GM21423 (cell line): Measurements from ENCODE around the gene TMCO1.
"Not testable (repeated sequence)": the region's sequence is repeated elsewhere in the genome, so short reads cannot be mapped to it uniquely, and the experiment has no call there.

Experiments
- ATAC-seq: cut with Tn5 transposase; IDR thresholded peaks from one replicate; pipeline ENCODE4 v1.9.1; 2021; ENCODE audit warnings: mild to moderate bottlenecking, moderate library complexity; ENCODE audit not compliant: unreplicated experiment

The TMCO1 gene

GRCh38 chr1:165768513-165769394, at the start of gene TMCO1:
Gene TMCO1 (minus strand): TSS chr1:165768868. CDS start chr1:165768751, 117 bp downstream.
- peak; percentile 100 for ATAC-seq

- ATAC-seq: no peak
Measured at GRCh38 chr1:165816826-165817497, 48.3 kb upstream of the TMCO1 start.

DNA sequence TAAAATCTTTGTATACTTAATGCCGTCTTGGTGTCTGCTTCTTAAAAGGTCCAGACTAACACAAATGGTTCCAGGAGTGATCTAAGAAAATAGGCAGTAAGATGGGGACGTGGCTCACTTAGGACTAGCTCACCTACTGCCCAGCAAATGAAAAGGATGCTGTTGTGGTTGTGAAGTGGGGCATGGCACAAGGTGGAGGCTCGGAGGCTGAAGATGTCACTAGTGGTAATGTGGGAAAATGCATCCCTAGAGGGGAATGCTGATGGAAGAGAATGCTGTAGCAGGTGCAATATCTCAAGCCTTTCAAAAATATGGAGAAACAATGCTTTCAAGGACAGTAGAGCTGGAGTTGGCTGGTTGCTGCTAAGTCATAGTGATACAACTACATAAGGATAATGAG, 47.5 kb upstream of the TMCO1 start:
- no peak for ATAC-seq

DNA sequence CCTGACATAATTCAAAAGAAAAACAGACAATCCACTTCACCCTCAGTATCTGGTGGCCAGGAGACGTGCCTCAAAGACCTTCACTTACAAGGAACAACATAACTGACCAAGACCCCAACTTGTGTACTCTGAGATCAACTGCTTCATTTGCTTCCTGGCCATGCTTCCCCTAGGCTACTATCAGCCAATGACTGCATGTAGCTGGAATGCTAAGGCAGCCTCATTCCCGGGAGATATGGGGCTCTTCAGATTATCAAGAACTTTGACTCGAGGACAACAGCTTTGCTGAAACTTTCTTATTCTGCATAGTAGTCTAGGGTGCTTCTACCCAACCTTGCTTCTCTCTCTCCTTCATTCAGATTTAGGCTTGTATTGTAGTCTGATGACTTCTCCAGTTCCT, 47.1 kb upstream of the TMCO1 start:
- ATAC-seq: no peak

DNA sequence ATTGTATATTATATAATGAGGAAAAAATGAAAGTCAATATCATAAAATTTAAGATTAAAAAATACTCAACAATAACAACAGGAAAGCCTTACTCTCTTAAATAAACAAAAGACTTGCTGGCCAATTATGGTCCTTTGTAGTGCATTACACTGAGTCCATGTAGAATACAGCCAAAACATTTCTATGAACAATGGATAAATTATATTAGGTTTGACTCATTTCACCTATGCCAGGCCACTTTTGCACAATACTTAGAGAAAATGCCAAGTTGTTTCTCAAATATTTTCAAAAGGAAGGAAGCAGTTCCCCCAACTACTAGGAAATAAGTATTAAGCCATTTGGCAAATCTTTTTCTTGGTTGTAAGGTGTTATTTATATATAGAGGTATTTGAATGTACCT, 38.9 kb upstream of the TMCO1 start:
- ATAC-seq: no peak

GRCh38 chr1:165804513-165804912, 35.8 kb upstream of the TMCO1 start:
- ATAC-seq: not testable (repeated sequence)

- ATAC-seq: no peak
Measured at GRCh38 chr1:165799387-165799786, 30.7 kb upstream of the TMCO1 start.

DNA sequence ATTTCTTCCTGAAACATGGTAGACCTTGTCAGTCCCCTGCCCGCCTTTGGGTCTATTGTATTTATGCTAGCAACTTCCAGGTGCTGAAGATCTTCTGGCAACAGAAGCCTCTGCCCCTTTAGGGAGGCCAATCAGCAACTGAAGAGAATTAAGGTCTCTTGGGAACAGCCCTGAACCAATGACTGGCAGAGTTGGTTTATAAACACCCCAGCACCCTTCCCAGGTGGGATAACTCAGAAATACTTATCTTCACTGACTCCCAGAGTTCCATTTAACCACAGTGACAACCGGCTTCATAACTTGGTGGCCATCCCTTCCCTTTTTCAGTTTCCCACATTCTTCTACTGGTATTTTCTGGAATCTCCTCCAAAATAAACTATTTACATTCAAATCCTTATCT, 27.2 kb upstream of the TMCO1 start:
- no peak for ATAC-seq

DNA sequence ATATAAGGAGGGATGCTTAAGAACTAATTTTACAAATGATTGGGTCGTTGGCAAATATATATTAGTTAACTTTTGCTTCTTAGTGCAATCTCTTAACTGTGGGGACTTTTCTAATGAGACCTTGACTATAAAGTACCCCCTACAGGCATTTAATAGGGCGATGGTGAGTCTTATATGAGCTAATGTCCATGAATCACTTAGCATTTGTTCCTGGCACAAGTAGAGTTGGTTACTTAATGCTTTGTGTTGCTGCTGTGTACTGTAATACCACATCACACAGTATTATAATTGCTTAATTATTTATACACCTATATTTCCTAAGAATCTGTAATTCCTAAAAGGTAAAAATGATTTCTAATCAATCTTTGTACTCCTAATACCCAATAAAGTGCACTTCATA, 25.3 kb upstream of the TMCO1 start:
- ATAC-seq: no peak

GRCh38 chr1:165787741-165788140, 19.1 kb upstream of the TMCO1 start:
- no peak for ATAC-seq

- not testable (repeated sequence) for ATAC-seq
Measured at GRCh38 chr1:165783519-165783918, 14.9 kb upstream of the TMCO1 start.

GRCh38 chr1:165778197-165778596, 9.5 kb upstream of the TMCO1 start:
- not testable (repeated sequence) for ATAC-seq

GRCh38 chr1:165773324-165773965, 4.8 kb upstream of the TMCO1 start:
- no peak for ATAC-seq

DNA sequence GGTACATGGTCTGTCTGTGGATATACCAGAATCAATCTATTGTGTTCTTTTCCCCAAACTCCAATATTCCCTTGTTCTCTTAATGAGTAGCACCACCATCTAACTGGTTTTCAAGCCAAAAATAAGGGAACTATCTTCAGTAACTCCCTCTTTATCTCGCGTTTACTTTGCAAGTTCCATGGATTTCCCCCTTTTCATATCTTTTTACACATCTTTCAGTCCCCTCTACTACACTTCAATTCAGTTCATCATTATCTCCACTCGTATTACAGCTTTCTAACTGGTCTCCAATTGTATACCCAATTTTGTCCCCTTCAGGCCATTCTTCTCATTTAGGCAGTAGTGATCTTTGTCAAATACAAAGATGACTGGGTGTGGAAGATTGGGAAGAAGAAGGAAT, 4.1 kb upstream of the TMCO1 start:
- no peak for ATAC-seq

GRCh38 chr1:165764277-165764676, 4.4 kb downstream of the TMCO1 start:
- ATAC-seq: no peak

DNA sequence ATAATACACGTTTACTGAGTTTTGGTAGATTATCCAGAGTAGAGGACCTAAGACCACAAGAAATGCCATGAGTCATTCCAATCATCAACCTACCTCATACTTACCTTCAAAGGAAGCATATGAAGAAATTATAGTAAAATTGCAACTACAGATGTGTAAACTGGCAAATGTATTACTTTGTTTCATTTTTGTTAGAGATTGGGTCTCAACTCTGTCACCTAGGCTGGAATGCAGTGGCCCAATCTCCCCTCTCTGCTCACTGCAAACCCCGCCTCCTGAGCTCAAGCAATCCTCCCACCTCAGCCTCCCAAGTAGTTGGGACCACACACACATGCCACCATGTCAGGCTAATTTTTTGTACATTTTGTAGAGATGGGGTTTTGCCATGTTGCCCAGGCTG, 5.2 kb downstream of the TMCO1 start:
- no peak for ATAC-seq

DNA sequence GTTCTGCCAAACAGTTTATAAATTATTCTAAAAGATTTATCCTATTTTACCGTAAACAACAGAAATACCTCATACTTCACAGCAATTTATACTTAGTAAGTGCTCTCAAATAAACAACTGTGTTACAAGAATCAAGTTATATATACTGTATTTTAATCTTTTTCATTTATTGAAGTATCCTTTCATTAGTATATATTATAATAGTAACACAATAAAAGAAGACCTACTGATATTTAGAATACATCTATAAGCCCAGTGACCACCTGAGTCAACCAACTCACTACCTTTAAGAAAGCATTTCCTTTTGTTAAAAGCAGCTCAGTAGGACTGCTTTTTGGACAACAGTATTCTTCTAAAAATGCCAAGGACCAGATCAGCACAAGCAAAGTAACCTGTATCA, 5.9 kb downstream of the TMCO1 start:
- no peak for ATAC-seq

DNA sequence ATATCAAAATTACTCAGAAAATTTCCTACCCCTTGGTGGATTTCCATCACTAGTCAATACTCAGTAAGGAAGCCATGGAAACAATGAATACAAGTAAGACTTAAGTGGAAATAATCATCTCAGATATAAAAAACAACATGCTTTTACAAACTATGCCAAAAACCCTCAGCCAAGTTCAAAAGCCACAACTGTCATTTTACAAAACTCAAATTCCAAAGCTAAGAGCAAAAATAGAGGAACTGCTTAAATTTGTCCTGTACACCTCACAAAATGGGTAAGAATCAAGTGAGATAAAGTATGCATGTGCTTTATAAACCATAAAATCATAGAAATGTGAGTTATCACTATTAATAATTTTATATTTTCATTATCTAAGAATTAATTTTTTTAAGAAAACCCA, 9.6 kb downstream of the TMCO1 start:
- no peak for ATAC-seq

DNA sequence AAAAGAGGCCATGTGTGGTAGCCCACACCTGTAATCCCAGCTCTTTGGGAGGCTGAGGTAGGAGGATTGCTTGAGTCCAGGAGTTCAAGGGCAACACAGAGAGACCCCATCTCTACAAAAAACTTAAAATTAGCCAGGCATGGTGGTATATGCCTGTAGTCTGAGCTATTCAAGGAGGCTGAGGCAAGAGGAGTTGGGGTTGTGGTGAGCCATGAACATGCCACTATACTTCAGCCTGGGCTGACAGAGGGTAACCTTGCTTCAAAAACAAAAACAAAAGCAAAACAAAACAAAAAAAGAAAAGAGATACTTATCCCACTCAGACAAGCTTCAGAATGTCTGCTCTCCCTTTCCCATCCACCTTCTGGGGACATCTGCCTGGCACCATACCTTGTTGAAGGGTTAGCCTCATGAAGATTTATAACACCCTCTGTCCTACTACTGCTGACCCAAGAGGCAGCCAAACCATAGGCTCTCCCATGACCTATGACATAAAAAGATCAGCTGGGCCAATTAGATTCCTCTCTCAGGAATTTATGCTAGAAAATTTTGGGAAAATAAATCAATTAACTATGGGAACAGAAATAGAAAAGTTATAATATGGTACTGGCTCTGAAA, 13.2 kb downstream of the TMCO1 start:
- ATAC-seq: no peak

DNA sequence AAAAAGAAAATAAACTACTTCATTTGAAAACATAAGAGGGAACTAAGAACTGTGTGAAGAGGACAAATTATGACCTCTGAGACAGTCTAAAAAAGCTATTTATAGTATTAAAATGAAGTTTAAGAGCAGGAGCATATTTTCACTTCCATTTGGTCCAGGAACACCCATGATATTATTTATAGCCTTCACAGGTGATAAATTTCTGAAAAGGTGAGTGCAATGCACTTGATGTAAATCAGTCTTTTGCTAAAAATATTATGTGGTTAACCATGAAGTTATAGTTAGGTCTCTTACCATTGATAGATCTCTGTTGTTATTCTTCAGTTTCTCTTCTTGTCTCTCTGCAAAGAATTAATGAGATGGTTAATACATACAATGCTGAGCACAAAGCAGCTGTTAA, 14.7 kb downstream of the TMCO1 start:
- ATAC-seq: peak; percentile 90

- ATAC-seq: no peak
Measured at GRCh38 chr1:165748550-165748949, 20.1 kb downstream of the TMCO1 start.
